ENCODE data around the gene CTSH. TPM values are rescaled to one million over a fixed set of nuclear protein-coding genes. Genes with fewer than 3 reads are reported as not detected.

Gene CTSH
- total RNA-seq: 10 to 100 TPM; 29.6 to 57.4 (median 53.8) TPM
- long read RNA-seq, donor 1, transcript CTSH-201 (12 exons, 2,190 nt): major isoform, 32 of 51 reads
- long read RNA-seq, donor 1, partial matches to known transcripts: 3 of 51 reads
- long read RNA-seq, donor 1, other reads (novel, unspliced or antisense): 14 of 51 reads
- long read RNA-seq, donor 2, transcript CTSH-201 (12 exons, 2,190 nt): major isoform, 44 of 47 reads
- long read RNA-seq, donor 2, partial matches to known transcripts: 1 of 47 reads
- long read RNA-seq, donor 2, other reads (novel, unspliced or antisense): 2 of 47 reads

- DNase-seq: peak; percentile 91 to 93 (median 92)
- no peaks in the 10 kb centered on the region for H3K36me3 ChIP-seq (ENCODE audit: low read depth)
- TF ChIP-seq CTCF (IDR thresholded peaks at IDR 0.05): no peak
- H3K9me3 ChIP-seq: no peaks in the 10 kb centered on the region
- peaks cover 4% of the 10 kb centered on the region for H3K4me1 ChIP-seq (ENCODE audit: low read depth)
- intact Hi-C loops (cut with DNase I, micrococcal nuclease): no loop called here
- peak within 1 kb of the TSS; percentile 24 for H3K4me3 ChIP-seq
- ATAC-seq: peak; percentile 97
Observed at GRCh38 chr15:78944669-78945407, at the start of gene CTSH. TSS of gene CTSH (minus strand) at chr15:78945046. CDS start at chr15:78944981, 65 bp downstream.

- no peak for ATAC-seq
- TF ChIP-seq CTCF (IDR thresholded peaks at IDR 0.05): no peak
- Histone ChIP-seq H3K4me1 (ENCODE audit: low read depth) (no peaks in the 10 kb centered on the region), H3K4me3 (no peak overlapping the region), H3K36me3 (ENCODE audit: low read depth) (no peaks in the 10 kb centered on the region), H3K9me3 (no peaks in the 10 kb centered on the region)
- intact Hi-C loops (cut with DNase I, micrococcal nuclease): no loop called here
- no peak for DNase-seq
Observed at GRCh38 chr15:78993931-78994530, 49.2 kb upstream of the CTSH start.

GRCh38 chr15:78993257-78993930 is 48.5 kb upstream of the CTSH start:
- no peaks in the 10 kb centered on the region for H3K36me3 ChIP-seq (ENCODE audit: low read depth)
- intact Hi-C loops (cut with DNase I, micrococcal nuclease): no loop called here
- no peak overlapping the region for H3K4me3 ChIP-seq
- ATAC-seq: no peak
- no peak for TF ChIP-seq CTCF (IDR thresholded peaks at IDR 0.05)
- H3K4me1 ChIP-seq (ENCODE audit: low read depth): no peaks in the 10 kb centered on the region
- DNase-seq: no peak
- no peaks in the 10 kb centered on the region for H3K9me3 ChIP-seq

GRCh38 chr15:78992416-78993256 is 47.8 kb upstream of the CTSH start:
- DNase-seq: peak in 1 of 3 donors; percentile 30
- H3K4me1 ChIP-seq (ENCODE audit: low read depth): no peaks in the 10 kb centered on the region
- no peak for TF ChIP-seq CTCF (IDR thresholded peaks at IDR 0.05)
- no peak overlapping the region for H3K4me3 ChIP-seq
- ATAC-seq: no peak
- intact Hi-C loops (cut with DNase I, micrococcal nuclease): no loop called here
- H3K36me3 ChIP-seq (ENCODE audit: low read depth): no peaks in the 10 kb centered on the region
- H3K9me3 ChIP-seq: no peaks in the 10 kb centered on the region

- DNase-seq (no peak), ATAC-seq (peak; percentile 15)
- Histone ChIP-seq H3K4me3 (no peak overlapping the region), H3K36me3 (ENCODE audit: low read depth) (no peaks in the 10 kb centered on the region), H3K9me3 (no peaks in the 10 kb centered on the region), H3K4me1 (ENCODE audit: low read depth) (no peaks in the 10 kb centered on the region)
- intact Hi-C loops (cut with DNase I, micrococcal nuclease): no loop called here
- TF ChIP-seq CTCF (IDR thresholded peaks at IDR 0.05): no peak
Observed at GRCh38 chr15:78991879-78992278, 47.0 kb upstream of the CTSH start.

All from mucosa of descending colon (tissue), 3 donors.